Left ventricle myocardium superior (tissue), 1 donor: ENCODE results near the gene LDLRAD4. TPM values are rescaled to one million over a fixed set of nuclear protein-coding genes. Genes with fewer than 3 reads are reported as not detected.

Experiments used
- ATAC-seq: fragments of 200-7000 bp; cut with Tn5 transposase; one replicate; pipeline ENCODE4 v1.9.1; 2020; ENCODE audit warnings: mild to moderate bottlenecking, moderate library complexity
- DNase-seq: peaks from one replicate; pipeline ENCODE4 v3.0.0-alpha.2; 2020
- intact Hi-C: fragments of 100-400 bp; cut with micrococcal nuclease; formaldehyde crosslinking; loops from one replicate; pipeline ENCODE4 v1.11.0; 2022
- total RNA-seq: library from RNA; stranded (reverse); fragmentation: NEBNext Ultra II Directional; extraction: Animal tissue kit (Norgen Biotek cat#: 25700); gene quantifications from one replicate; pipeline ENCODE4 v1.2.1, GENCODE V29; 2021
- donor health status: DM: no; HTN: yes; CAD: no; lungs with severe emphysema.

The LDLRAD4 gene
- total RNA-seq, 1 donor from 2014 or later: 26.0 TPM

DNA sequence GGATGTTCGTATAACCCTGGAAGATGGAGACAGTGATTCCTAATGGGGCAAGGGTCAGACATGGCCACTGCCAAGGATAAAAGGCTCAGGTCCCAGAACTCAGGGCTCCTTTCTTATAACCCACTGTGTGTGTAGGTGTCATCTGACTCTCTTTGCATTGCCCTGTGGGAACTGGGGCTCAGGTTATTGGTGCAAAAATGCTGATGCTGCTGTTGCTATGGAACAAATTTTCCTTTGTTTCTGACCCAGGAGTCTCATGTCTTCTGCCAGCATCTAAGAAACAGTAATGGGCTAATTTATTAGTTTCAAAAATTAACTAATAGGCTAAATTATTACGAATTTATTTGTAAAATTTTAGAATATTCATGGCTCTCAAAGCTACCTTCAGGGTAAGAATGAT, 24.3 kb upstream of the LDLRAD4 start:
- intact Hi-C loops: no loop called here
- no peak for ATAC-seq
- DNase-seq: no peak

DNA sequence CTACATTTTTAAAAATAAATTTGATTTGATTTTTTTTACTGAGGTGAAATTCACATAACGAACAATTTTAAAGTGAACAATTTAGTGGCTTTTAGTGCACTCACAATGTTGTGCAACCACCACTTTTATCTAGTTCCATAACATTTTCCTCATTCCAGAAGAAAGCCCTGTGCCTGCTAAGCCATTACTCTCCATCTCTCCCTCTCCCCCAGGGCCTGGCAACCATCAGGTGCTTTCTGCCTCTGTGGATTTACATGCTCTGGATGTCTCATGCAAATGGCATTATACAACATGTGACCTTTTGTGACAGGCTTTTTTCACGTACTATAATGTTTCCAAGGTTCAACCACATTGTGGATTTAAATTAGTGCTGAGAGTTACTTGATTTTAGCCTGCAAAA, 19.9 kb upstream of the LDLRAD4 start:
- intact Hi-C loops: no loop called here
- DNase-seq (no peak), ATAC-seq (no peak)

DNA sequence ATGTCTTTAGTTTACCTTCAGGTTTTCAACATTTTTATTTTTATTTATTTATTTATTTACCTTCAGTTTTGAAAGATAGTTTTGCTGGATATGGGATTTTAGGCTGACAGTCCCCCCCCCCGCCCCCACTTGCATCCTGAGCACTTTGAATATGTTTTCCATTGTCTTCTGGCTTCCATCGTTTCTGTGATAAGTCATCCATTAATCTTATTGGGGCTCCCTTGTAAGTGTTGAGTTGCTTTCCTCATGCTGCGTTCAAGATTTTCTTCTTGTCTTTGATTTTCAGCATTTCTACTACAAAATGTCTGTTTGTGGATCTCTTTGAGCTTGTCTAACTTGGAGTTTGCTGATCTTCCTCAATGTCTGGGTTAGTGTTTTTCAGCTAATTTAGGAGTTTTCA, 19.4 kb upstream of the LDLRAD4 start:
- no peak for DNase-seq
- ATAC-seq: no peak
- intact Hi-C loops: no loop called here

DNA sequence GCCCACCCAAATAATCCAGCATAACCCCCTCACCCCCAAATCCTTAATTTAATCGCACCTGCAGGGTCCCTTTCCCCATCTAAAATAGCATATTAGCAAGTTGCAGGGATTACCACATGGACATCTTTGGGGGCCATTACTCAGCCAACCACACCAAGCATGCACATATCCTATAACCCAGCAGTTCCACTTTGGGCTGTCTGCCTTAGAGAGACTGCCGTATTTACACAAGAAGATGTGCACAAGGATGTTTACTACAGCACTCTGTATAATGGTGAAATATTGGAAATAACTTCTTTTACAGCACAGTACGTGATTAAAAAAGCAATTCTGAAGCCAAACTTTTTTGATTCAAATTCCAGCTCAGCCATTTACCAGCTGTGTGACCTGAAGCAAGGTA, 17.3 kb upstream of the LDLRAD4 start:
- ATAC-seq (no peak), DNase-seq (no peak)
- intact Hi-C loops: no loop called here

DNA sequence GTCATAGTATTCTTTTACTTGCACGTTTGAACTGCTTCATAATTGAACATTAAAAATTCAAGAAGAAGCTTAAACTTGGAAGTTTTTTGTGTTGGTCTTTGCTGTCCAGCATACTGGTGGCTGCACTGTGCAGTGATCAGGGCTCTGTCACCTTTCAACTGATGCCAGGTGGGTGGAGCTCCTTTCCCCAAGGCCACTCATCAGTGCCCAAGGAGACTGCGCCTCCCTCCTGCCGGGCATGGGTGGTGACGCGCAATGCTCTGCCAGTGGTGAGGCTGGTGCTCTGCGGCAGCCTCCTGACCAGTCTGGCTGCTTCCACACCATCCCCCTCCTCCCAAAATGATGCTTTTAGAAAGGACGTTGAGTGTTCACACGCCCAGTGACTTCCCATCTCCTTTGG, 16.0 kb upstream of the LDLRAD4 start:
- intact Hi-C loops: no loop called here
- ATAC-seq: no peak
- DNase-seq: no peak

DNA sequence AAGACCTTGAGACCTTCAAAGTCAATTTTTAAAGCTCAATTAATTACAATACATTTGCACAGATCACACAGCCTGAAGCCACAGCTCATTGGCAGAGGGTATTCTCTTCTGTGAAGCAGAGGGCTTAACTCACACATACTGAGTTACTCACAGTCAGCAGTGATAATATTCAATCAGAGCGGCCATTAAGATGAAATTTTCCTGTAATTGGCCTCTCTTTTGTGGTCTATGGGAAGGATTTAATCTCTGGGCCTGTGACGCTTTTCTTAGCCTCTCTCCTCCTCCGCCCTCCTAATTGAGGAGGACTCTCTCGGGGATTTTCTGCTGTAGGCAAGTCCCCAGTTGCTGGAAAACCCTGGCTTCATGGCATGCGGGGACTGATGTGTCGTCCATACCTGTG, 12.3 kb upstream of the LDLRAD4 start:
- intact Hi-C loops: no loop called here
- no peak for ATAC-seq

DNA sequence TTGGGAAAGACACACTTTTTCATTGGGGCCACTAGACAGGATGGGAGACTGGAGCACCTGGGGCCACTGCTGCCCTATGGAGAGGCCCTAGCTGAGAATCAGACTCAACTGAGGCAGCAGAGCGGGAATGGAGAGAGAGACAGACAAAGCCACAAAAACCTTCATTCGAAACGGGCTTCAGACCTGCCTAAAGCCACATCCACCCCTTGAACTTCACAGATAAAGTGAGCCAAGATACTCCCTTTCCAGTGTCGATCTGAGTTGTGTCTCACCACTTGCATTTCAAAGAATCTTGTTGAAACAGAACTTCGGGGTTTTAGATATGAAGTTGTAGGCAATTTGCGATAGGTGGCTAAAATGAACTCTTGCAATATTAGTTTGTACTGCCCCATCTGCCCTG, 11.3 kb upstream of the LDLRAD4 start:
- ATAC-seq (no peak), DNase-seq (no peak)
- intact Hi-C loops: no loop called here

More for the DNA sequence above, 12.3 kb upstream of the LDLRAD4 start:
- no peak for DNase-seq

GRCh38 chr18:13211534-13211933, 7.0 kb upstream of the LDLRAD4 start:
- DNase-seq (no peak), ATAC-seq (no peak)
- intact Hi-C loops: no loop called here

- ATAC-seq: no peak
- intact Hi-C loops: no loop called here
- no peak for DNase-seq
Measured at GRCh38 chr18:13213036-13213795, 5.3 kb upstream of the LDLRAD4 start.

DNA sequence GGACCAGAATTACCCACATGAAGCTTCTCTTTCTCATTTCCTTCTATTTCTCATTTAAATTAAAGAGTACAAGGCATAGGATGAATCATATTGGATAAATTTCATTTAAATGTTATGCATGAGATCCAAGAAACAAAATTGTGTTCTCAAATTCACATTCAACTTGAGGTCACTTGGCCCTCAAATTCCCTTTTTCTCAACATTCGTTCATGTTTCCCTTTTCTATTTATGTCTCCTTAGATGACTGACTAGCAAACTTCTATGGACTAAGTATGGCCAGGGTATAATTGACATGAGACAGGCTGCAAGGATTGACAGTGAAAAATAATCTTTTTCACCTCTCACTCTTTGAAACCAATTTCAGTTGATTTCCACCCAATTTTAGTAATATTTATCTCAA, 4.0 kb upstream of the LDLRAD4 start:
- intact Hi-C loops: loop anchor here (5.0 kb wide), 1 partner anchor 318 kb away; no protein-coding TSS in a partner anchor
- ATAC-seq: no peak
- no peak for DNase-seq

DNA sequence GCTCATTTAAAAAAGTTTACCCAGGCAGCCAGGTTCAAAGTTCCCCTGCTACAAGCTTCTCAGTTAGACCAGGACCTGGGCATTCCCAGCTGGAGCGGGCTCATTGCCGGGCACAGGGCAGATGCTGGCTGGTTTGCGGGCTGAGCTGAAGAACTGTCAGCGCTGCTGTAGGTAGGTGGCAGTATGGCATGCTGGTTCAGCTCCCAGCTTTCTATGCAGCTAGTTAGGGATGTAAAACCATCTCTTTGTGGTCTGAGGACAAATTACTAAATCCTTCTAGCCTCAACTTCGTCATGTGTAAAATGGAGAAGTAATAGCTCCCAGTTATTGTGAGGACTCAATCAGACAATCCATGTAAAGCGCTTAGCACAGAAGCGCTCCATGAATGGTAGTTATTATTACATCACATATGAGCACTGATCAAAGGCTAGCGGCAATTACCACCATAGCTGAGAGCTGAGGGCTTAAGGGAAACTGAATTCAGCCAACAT, 2.4 kb upstream of the LDLRAD4 start:
- DNase-seq: peak; percentile 82
- peak; percentile 70 for ATAC-seq
- intact Hi-C loops: loop anchor here (5.0 kb wide), 1 partner anchor 316 kb away; no protein-coding TSS in a partner anchor

GRCh38 chr18:13216711-13217465, 1.7 kb upstream of the LDLRAD4 start:
- intact Hi-C loops: loop anchor here (5.0 kb wide), 1 partner anchor 315 kb away; no protein-coding TSS in a partner anchor
- DNase-seq (peak; percentile 81), ATAC-seq (peak; percentile 68)

- intact Hi-C loops: loop anchor here (5.0 kb wide), 1 partner anchor 315 kb away; no protein-coding TSS in a partner anchor
- DNase-seq (peak; percentile 86), ATAC-seq (peak; percentile 45)
Measured at GRCh38 chr18:13217466-13217961, 1.0 kb upstream of the LDLRAD4 start.

GRCh38 chr18:13217971-13218367, 591 bp upstream of the LDLRAD4 start:
- peak; percentile 70 for DNase-seq
- intact Hi-C loops: loop anchor here (5.0 kb wide), 1 partner anchor 314 kb away; no protein-coding TSS in a partner anchor
- peak; percentile 7 for ATAC-seq

DNA sequence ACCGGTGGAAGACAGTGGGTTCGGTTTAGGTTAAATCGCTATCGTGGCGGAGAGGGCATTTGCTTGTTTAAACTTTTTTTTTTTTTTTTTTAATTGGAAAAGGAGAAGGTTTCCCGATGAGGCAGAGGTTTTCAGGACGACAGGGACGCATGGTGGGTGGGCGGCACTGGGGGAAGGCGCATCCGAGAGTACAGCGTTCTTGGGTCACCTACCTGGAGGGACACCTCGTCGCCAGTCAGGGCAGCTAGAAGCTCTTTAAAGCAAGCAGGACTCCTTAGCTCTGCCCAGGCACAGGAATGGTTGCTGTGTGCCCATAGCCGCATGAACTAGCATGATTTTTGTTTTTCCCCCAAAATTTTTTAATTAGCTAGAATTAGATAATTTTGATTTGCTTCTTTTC, 437 bp downstream of the LDLRAD4 start:
- ATAC-seq: no peak
- intact Hi-C loops: loop anchor here (5.0 kb wide), 1 partner anchor 313 kb away; no protein-coding TSS in a partner anchor
- no peak for DNase-seq

DNA sequence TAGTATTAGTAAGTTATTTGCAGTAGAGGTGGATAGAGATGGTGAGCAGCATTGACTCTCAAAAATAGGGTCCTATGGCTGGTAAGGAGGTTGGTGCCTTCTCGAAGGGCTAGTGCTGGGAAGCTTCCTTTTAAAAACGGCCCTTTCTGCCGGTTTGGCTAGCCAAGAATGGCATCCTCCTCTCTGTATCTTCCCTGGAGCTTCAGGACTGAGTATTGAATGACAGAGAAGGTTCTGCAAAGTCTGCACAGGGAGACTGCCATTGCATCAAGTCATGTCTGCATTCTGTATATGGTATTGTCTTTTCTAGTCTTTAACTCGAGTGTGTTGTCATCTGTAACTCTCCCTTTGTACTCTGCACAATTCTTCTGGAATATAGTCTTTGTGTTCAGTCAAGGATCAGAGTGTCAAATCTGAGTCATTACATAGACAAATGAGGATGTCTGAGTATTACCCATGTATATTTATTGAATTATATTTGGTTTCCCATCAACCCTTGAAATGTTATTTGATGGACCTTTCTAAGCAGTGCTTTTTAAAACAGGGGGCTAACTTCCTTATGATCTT, 1.1 kb downstream of the LDLRAD4 start:
- ATAC-seq: no peak
- no peak for DNase-seq
- intact Hi-C loops: loop anchor here (5.0 to 10.0 kb wide), 3 partner anchors 43 to 415 kb away; no protein-coding TSS in a partner anchor

DNA sequence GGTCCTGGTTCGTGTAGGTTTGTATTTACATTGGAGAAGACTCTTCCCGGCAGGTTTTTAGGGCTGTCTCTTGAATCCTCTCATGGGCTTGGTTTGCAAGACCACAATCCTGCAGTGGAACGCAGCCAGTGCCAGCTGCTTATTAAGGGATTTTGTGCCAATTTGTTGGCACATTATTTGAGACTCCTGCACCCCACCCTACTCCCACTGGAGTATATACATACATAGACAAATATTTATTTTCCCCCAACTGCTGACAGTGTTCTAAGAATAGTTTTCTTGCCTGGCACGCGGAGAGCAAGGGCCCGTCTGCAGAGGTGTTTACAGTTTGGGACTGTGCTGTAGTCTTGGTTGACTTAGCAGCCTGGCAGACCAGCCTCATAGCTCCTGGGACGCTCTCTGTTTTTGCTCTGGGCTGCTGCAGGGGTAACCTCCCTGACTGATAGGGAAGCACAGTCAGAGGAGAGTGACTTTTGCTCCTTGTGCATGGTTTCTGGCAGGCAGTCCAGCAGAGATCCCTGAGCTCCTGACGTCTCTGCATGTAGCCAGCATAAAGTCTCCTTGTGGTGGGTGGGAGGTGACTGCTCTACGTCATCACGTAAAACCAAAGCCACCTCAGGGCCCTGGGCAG, 1.9 kb downstream of the LDLRAD4 start:
- intact Hi-C loops: loop anchor here (5.0 to 10.0 kb wide), 2 partner anchors 42 to 414 kb away; no protein-coding TSS in a partner anchor
- peak; percentile 54 for DNase-seq
- peak; percentile 12 for ATAC-seq

GRCh38 chr18:13221869-13222855, 3.6 kb downstream of the LDLRAD4 start:
- ATAC-seq (peak; percentile 54), DNase-seq (peak; percentile 89)
- intact Hi-C loops: loop anchor here (5.0 to 10.0 kb wide), 2 partner anchors 40 to 413 kb away; no protein-coding TSS in a partner anchor
